ENCODE data around the gene P4HA1.

The P4HA1 gene

GRCh38 chr10:72976886-72977285, 119.8 kb downstream of the P4HA1 start:
- DNase-seq: no peak
